HEK293 (cell line): ENCODE measurements around the gene ZNF350.

Source experiments
- CTCF ChIA-PET: fragments of 350-600 bp; formaldehyde crosslinking; extraction: SDS; loops from one replicate; lab custom pipeline; 2021; ENCODE audit warnings: antibody characterized with exemption; lab: Yijun Ruan, JAX
- POLR2A ChIA-PET: fragments of 300-600 bp; formaldehyde crosslinking; extraction: SDS; loops from one replicate; lab custom pipeline; 2020; ENCODE audit warnings: antibody characterized with exemption, inconsistent platforms; lab: Yijun Ruan, JAX
- H3K27ac ChIP-seq: fragments of 200-500 bp; sonication (Bioruptor generic); 2 replicates; pipeline ENCODE4 v1.5.1; 2014; ENCODE audit warnings: low read depth, low read length, control low read depth, inconsistent platforms; ENCODE audit errors: extremely low read depth
- H3K36me3 ChIP-seq, 2 experiments: fragments of 200-500 bp in 1 of 2; sonication (Bioruptor generic) in 1 of 2; 1 replicate in 1 of 2; 2 replicates in 1 of 2; pipeline ENCODE4 v1.5.1; 2014 to 2017; ENCODE audit warnings: inconsistent platforms in 2 of 2, low read length in 2 of 2; ENCODE audit not compliant: control insufficient read depth in 2 of 2, insufficient read depth in 1 of 2
- H3K4me1 ChIP-seq: fragments of 200-500 bp; sonication (Bioruptor generic); 2 replicates; pipeline ENCODE4 v1.5.1; 2014; ENCODE audit warnings: mild to moderate bottlenecking, low read length, inconsistent platforms; ENCODE audit not compliant: control insufficient read depth, insufficient read depth
- H3K4me3 ChIP-seq: 2 replicates; pipeline ENCODE4 v1.5.1; 2011; ENCODE audit warnings: low read depth, mild to moderate bottlenecking, control low read depth, low read length, moderate library complexity
- H3K9me3 ChIP-seq: fragments of 200-500 bp; sonication (Bioruptor generic); 2 replicates; pipeline ENCODE4 v1.5.1; 2014; ENCODE audit warnings: low read depth, low read length, inconsistent platforms; ENCODE audit not compliant: control insufficient read depth, insufficient read depth
- GLI4 ChIP-seq: fragments of 450-650 bp; formaldehyde crosslinking; IDR thresholded peaks from 2 replicates; pipeline ENCODE4 v1.5.1; 2016; ENCODE audit warnings: missing biosample characterization, missing genetic modification characterization
- GLIS1 ChIP-seq: fragments of 450-650 bp; formaldehyde crosslinking; IDR thresholded peaks from 2 replicates; pipeline ENCODE4 v1.5.1; 2016; ENCODE audit warnings: missing biosample characterization, missing genetic modification characterization
- HIC1 ChIP-seq: fragments of 450-650 bp; formaldehyde crosslinking; IDR thresholded peaks from 2 replicates; pipeline ENCODE4 v1.5.1; 2016; ENCODE audit warnings: missing biosample characterization, missing genetic modification characterization
- HOXA7 ChIP-seq: sonication (generic); formaldehyde crosslinking; IDR thresholded peaks from 2 replicates; pipeline ENCODE4 v1.8.1; 2022; ENCODE audit warnings: missing genetic modification reagents, borderline replicate concordance
- HOXD13 ChIP-seq: sonication (generic); formaldehyde crosslinking; IDR thresholded peaks from 2 replicates; pipeline ENCODE4 v1.8.0; 2022; ENCODE audit warnings: missing genetic modification reagents, borderline replicate concordance
- OSR2 ChIP-seq: fragments of 450-650 bp; formaldehyde crosslinking; IDR thresholded peaks from 2 replicates; pipeline ENCODE4 v1.5.1; 2016; ENCODE audit warnings: missing biosample characterization, missing genetic modification characterization
- PRDM1 ChIP-seq: fragments of 450-650 bp; formaldehyde crosslinking; IDR thresholded peaks from 2 replicates; pipeline ENCODE4; 2016; ENCODE audit warnings: missing biosample characterization, missing genetic modification characterization
- SP3 ChIP-seq: fragments of 450-650 bp; formaldehyde crosslinking; IDR thresholded peaks from 2 replicates; pipeline ENCODE4 v1.5.1; 2016; ENCODE audit warnings: missing biosample characterization, missing genetic modification characterization
- ZEB2 ChIP-seq: fragments of 450-650 bp; formaldehyde crosslinking; IDR thresholded peaks from 2 replicates; pipeline ENCODE4 v1.5.1; 2016; ENCODE audit warnings: missing biosample characterization, missing genetic modification characterization
- ZFP3 ChIP-seq: fragments of 450-650 bp; formaldehyde crosslinking; IDR thresholded peaks from 2 replicates; pipeline ENCODE4 v1.5.1; 2016; ENCODE audit warnings: low read depth, missing biosample characterization, missing genetic modification characterization
- ZNF112 ChIP-seq: fragments of 450-650 bp; formaldehyde crosslinking; IDR thresholded peaks from 2 replicates; pipeline ENCODE4 v1.5.0; 2017; ENCODE audit warnings: missing biosample characterization, missing genetic modification characterization
- ZNF175 ChIP-seq: fragments of 450-650 bp; formaldehyde crosslinking; IDR thresholded peaks from 2 replicates; pipeline ENCODE4 v1.5.1; 2016; ENCODE audit warnings: missing biosample characterization, missing genetic modification characterization
- ZNF302 ChIP-seq: fragments of 450-650 bp; formaldehyde crosslinking; IDR thresholded peaks from 2 replicates; pipeline ENCODE4 v1.5.1; 2016; ENCODE audit warnings: missing biosample characterization, missing genetic modification characterization, low read depth
- ZNF449 ChIP-seq: fragments of 450-650 bp; formaldehyde crosslinking; IDR thresholded peaks from 2 replicates; pipeline ENCODE4 v1.5.1; 2017; ENCODE audit warnings: missing biosample characterization, mild to moderate bottlenecking, missing genetic modification characterization, moderate library complexity
- ZNF473 ChIP-seq: fragments of 450-650 bp; formaldehyde crosslinking; IDR thresholded peaks from 2 replicates; pipeline ENCODE4 v1.5.1; 2017; ENCODE audit warnings: missing biosample characterization, missing genetic modification characterization
- ZNF529 ChIP-seq: fragments of 450-650 bp; formaldehyde crosslinking; IDR thresholded peaks from 2 replicates; pipeline ENCODE4 v1.5.1; 2017; ENCODE audit warnings: missing genetic modification characterization, missing biosample characterization; ENCODE audit not compliant: insufficient replicate concordance
- ZNF707 ChIP-seq: fragments of 450-650 bp; formaldehyde crosslinking; IDR thresholded peaks from 2 replicates; pipeline ENCODE4 v1.5.1; 2016; ENCODE audit warnings: missing biosample characterization, missing genetic modification characterization
- ZNF777 ChIP-seq: fragments of 450-650 bp; formaldehyde crosslinking; IDR thresholded peaks from 2 replicates; pipeline ENCODE4 v1.5.1; 2017; ENCODE audit warnings: missing biosample characterization, missing genetic modification characterization, borderline replicate concordance
- TF ChIP-seq, protein P1 (sequence below): fragments of 450-650 bp; formaldehyde crosslinking; IDR thresholded peaks from 2 replicates; pipeline ENCODE4 v1.5.1; 2016; ENCODE audit warnings: missing biosample characterization, missing genetic modification characterization
- TF ChIP-seq, protein P2 (sequence below): fragments of 450-650 bp; IDR thresholded peaks from 2 replicates; pipeline ENCODE4 v1.5.1; 2018; ENCODE audit warnings: missing biosample characterization, missing genetic modification characterization
- TF ChIP-seq, protein P3 (sequence below): fragments of 450-650 bp; formaldehyde crosslinking; IDR thresholded peaks from 2 replicates; pipeline ENCODE4 v1.5.1; 2017; ENCODE audit warnings: missing biosample characterization, missing genetic modification characterization
- TF ChIP-seq, protein P4 (sequence below): fragments of 450-650 bp; formaldehyde crosslinking; IDR thresholded peaks from 2 replicates; pipeline ENCODE4 v1.5.1; 2016; ENCODE audit warnings: missing biosample characterization, missing genetic modification characterization

ZNF350 gene

DNA sequence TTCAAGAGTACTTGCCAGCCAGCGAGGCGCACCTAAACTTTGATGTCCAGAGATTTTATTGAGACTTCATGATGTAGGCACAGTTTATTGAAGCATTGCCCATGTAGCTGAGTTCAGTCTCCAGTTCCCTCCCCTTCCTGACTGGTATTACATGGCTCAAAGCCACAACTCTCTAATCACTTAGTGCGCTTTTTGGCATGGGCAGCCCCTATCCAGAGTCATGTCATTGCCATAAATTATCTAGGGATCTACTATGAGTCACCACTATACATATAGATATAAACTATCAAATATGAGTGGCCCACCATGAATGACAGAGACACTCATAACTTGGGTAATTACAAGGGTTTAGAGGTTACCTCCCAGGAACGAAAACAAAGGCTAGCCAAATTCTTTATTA lies 33.9 kb upstream of the ZNF350 start (continued):
- TF ChIP-seq, protein P1, sequence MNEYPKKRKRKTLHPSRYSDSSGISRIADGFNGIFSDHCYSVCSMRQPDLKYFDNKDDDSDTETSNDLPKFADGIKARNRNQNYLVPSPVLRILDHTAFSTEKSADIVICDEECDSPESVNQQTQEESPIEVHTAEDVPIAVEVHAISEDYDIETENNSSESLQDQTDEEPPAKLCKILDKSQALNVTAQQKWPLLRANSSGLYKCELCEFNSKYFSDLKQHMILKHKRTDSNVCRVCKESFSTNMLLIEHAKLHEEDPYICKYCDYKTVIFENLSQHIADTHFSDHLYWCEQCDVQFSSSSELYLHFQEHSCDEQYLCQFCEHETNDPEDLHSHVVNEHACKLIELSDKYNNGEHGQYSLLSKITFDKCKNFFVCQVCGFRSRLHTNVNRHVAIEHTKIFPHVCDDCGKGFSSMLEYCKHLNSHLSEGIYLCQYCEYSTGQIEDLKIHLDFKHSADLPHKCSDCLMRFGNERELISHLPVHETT = no peak
- TF ChIP-seq ZNF175 (tag by site-specific recombination) (no peak), HOXD13 (CRISPR knock-in tag) (no peak), HOXA7 (CRISPR knock-in tag) (no peak), HIC1 (tag by site-specific recombination) (no peak), ZNF707 (tag by site-specific recombination) (no peak)

GRCh38 chr19:52010674-52011073 lies 24.0 kb upstream of the ZNF350 start:
- Histone ChIP-seq H3K4me1 (no peaks in the 10 kb centered on the region), H3K4me3 (no peak overlapping the region), H3K36me3 (peaks cover 5 to 22% of the 10 kb centered on the region in 2 experiments; a peak in 2 of 3 replicates), H3K9me3 (peaks cover 6% of the 10 kb centered on the region), H3K27ac (no peak overlapping the region)
- no peak for TF ChIP-seq ZNF449 (tag by site-specific recombination)
- TF ChIP-seq PRDM1 (tag by site-specific recombination) = no peak
- TF ChIP-seq ZNF777 (tag by site-specific recombination) = no peak
- no peak for TF ChIP-seq GLI4 (tag by site-specific recombination)
- no peak for TF ChIP-seq ZNF473
- TF ChIP-seq, protein P2, sequence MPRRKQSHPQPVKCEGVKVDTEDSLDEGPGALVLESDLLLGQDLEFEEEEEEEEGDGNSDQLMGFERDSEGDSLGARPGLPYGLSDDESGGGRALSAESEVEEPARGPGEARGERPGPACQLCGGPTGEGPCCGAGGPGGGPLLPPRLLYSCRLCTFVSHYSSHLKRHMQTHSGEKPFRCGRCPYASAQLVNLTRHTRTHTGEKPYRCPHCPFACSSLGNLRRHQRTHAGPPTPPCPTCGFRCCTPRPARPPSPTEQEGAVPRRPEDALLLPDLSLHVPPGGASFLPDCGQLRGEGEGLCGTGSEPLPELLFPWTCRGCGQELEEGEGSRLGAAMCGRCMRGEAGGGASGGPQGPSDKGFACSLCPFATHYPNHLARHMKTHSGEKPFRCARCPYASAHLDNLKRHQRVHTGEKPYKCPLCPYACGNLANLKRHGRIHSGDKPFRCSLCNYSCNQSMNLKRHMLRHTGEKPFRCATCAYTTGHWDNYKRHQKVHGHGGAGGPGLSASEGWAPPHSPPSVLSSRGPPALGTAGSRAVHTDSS (tag by site-specific recombination) = no peak
- no peak for TF ChIP-seq ZNF302 (tag by site-specific recombination)
- no peak for TF ChIP-seq SP3 (tag by site-specific recombination)
- TF ChIP-seq GLIS1 (tag by site-specific recombination) = no peak
- TF ChIP-seq ZNF112 = no peak
- TF ChIP-seq, protein P3, sequence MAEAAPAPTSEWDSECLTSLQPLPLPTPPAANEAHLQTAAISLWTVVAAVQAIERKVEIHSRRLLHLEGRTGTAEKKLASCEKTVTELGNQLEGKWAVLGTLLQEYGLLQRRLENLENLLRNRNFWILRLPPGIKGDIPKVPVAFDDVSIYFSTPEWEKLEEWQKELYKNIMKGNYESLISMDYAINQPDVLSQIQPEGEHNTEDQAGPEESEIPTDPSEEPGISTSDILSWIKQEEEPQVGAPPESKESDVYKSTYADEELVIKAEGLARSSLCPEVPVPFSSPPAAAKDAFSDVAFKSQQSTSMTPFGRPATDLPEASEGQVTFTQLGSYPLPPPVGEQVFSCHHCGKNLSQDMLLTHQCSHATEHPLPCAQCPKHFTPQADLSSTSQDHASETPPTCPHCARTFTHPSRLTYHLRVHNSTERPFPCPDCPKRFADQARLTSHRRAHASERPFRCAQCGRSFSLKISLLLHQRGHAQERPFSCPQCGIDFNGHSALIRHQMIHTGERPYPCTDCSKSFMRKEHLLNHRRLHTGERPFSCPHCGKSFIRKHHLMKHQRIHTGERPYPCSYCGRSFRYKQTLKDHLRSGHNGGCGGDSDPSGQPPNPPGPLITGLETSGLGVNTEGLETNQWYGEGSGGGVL (tag by site-specific recombination) = no peak
- TF ChIP-seq ZEB2 (tag by site-specific recombination) = no peak
- TF ChIP-seq ZFP3 (tag by site-specific recombination) = no peak
- no peak for TF ChIP-seq ZNF529 (tag by site-specific recombination)
- no peak for TF ChIP-seq OSR2 (tag by site-specific recombination)
- TF ChIP-seq, protein P4, sequence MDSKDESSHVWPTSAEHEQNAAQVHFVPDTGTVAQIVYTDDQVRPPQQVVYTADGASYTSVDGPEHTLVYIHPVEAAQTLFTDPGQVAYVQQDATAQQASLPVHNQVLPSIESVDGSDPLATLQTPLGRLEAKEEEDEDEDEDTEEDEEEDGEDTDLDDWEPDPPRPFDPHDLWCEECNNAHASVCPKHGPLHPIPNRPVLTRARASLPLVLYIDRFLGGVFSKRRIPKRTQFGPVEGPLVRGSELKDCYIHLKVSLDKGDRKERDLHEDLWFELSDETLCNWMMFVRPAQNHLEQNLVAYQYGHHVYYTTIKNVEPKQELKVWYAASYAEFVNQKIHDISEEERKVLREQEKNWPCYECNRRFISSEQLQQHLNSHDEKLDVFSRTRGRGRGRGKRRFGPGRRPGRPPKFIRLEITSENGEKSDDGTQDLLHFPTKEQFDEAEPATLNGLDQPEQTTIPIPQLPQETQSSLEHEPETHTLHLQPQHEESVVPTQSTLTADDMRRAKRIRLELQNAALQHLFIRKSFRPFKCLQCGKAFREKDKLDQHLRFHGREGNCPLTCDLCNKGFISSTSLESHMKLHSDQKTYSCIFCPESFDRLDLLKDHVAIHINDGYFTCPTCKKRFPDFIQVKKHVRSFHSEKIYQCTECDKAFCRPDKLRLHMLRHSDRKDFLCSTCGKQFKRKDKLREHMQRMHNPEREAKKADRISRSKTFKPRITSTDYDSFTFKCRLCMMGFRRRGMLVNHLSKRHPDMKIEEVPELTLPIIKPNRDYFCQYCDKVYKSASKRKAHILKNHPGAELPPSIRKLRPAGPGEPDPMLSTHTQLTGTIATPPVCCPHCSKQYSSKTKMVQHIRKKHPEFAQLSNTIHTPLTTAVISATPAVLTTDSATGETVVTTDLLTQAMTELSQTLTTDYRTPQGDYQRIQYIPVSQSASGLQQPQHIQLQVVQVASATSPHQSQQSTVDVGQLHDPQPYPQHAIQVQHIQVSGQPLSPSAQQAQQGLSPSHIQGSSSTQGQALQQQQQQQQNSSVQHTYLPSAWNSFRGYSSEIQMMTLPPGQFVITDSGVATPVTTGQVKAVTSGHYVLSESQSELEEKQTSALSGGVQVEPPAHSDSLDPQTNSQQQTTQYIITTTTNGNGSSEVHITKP = no peak
- ChIA-PET POLR2A (no interaction called here), CTCF (no interaction called here)
